ENCODE measurements around the gene NCOR1.

Gene NCOR1

DNA sequence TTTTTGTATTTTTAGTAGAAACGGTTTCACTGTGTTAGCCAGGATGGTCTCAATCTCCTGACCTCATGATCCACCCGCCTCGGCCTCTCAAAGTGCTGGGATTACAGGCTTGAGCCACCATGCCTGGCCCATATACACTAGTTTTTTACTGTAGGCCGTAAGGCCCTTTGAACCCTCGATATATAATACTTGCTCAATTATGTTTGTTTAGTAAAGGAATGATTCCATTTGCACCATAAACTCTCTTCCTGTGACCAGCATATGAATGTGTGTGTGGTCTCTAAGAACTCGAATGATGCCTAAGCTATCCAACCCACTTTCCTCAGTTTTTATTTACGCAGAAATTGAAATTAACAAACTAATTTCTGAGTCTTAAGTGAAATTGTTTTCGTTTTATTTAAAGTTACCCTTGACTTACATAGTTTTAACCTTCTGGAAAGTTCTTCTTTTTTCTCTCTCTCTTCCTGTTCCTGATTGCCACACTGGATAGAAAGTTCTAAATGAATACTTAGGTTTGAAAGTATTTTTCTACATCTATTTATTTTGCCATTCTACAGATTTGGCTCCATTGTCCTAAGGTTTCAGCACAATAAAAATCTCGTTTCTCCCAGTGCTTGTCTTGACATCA lies 39.6 kb upstream of the NCOR1 start:
- H3K79me2 ChIP-seq (ENCODE audit: insufficient read depth, low read length): peaks cover 11% of the 10 kb centered on the region
- no peaks in the 10 kb centered on the region for H3K27me3 ChIP-seq (ENCODE audit: low read length)
- TF ChIP-seq, protein P1, sequence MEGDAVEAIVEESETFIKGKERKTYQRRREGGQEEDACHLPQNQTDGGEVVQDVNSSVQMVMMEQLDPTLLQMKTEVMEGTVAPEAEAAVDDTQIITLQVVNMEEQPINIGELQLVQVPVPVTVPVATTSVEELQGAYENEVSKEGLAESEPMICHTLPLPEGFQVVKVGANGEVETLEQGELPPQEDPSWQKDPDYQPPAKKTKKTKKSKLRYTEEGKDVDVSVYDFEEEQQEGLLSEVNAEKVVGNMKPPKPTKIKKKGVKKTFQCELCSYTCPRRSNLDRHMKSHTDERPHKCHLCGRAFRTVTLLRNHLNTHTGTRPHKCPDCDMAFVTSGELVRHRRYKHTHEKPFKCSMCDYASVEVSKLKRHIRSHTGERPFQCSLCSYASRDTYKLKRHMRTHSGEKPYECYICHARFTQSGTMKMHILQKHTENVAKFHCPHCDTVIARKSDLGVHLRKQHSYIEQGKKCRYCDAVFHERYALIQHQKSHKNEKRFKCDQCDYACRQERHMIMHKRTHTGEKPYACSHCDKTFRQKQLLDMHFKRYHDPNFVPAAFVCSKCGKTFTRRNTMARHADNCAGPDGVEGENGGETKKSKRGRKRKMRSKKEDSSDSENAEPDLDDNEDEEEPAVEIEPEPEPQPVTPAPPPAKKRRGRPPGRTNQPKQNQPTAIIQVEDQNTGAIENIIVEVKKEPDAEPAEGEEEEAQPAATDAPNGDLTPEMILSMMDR (IDR thresholded peaks at IDR 0.05; ENCODE audit: insufficient read depth, low read length, poor library complexity, severe bottlenecking): no peak
- no peak for TF ChIP-seq EZH2phosphoT487 (conservative IDR thresholded peaks at IDR 0.05; ENCODE audit: low read length)
- H3F3A ChIP-seq (ENCODE audit: insufficient read depth): 0 out of 2 replicates have a peak, but pooled peaks cover 2% of the 10 kb centered on the region
- H3K4me2 ChIP-seq (ENCODE audit: low read depth, low read length, poor library complexity, severe bottlenecking): no peak overlapping the region
- no peaks in the 10 kb centered on the region for H3K9me2 ChIP-seq (replicated peaks; ENCODE audit: insufficient read depth, low read length)
- H3K27ac ChIP-seq (ENCODE audit: low read depth, low read length): no peak overlapping the region
- 0 out of 2 replicates have a peak, but pooled peaks cover 4% of the 10 kb centered on the region for H3K36me3 ChIP-seq (ENCODE audit: low read length)
- no peak overlapping the region for H3K4me3 ChIP-seq (ENCODE audit: insufficient read depth, low read length, poor library complexity, severe bottlenecking)
- H3K9ac ChIP-seq (ENCODE audit: low read length): no peak overlapping the region
- no peak overlapping the region for H2AFZ ChIP-seq (ENCODE audit: low read depth, low read length, severe bottlenecking)
- H3K9me3 ChIP-seq (ENCODE audit: insufficient read depth, low read length): peaks cover 4% of the 10 kb centered on the region; the same call in 1 of the 2 replicates
- H4K20me1 ChIP-seq (ENCODE audit: low read depth, low read length): no peaks in the 10 kb centered on the region

DNA sequence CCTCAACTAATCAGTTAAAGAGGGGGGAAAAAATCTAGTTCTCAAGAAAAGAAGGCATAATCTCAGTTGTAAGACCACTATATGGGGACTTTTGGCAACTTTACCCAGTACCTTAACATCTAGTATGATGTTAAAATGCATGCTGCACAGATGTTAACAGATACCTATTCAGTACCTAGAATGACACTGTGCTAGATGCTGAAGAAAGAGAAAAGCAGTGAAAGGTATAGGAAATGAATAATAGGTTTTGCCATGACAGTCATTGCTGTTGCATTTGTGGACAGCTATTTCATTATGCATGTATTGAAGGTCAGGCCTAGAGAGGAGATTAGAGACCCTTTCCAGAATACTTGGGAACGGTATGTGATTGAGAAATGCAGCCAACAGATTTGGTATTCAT lies 36.2 kb upstream of the NCOR1 start:
- Histone ChIP-seq H3K4me2 (ENCODE audit: low read depth, low read length, poor library complexity, severe bottlenecking) (no peak overlapping the region), H2AFZ (ENCODE audit: low read depth, low read length, severe bottlenecking) (no peak overlapping the region), H3K9me2 (replicated peaks; ENCODE audit: insufficient read depth, low read length) (no peaks in the 10 kb centered on the region), H3K27ac (ENCODE audit: low read depth, low read length) (no peak overlapping the region), H3F3A (ENCODE audit: insufficient read depth) (0 out of 2 replicates have a peak, but pooled peaks cover 2% of the 10 kb centered on the region), H3K9ac (ENCODE audit: low read length) (no peak overlapping the region), H3K36me3 (ENCODE audit: low read length) (no peaks in the 10 kb centered on the region), H4K20me1 (ENCODE audit: low read depth, low read length) (no peaks in the 10 kb centered on the region), H3K27me3 (ENCODE audit: low read length) (no peaks in the 10 kb centered on the region), H3K4me3 (ENCODE audit: insufficient read depth, low read length, poor library complexity, severe bottlenecking) (no peak overlapping the region), H3K79me2 (ENCODE audit: insufficient read depth, low read length) (peaks cover 14% of the 10 kb centered on the region), H3K9me3 (ENCODE audit: insufficient read depth, low read length) (no peaks in the 10 kb centered on the region)
- TF ChIP-seq, protein P1 (IDR thresholded peaks at IDR 0.05; ENCODE audit: insufficient read depth, low read length, poor library complexity, severe bottlenecking): no peak
- TF ChIP-seq EZH2phosphoT487 (conservative IDR thresholded peaks at IDR 0.05; ENCODE audit: low read length): no peak

DNA sequence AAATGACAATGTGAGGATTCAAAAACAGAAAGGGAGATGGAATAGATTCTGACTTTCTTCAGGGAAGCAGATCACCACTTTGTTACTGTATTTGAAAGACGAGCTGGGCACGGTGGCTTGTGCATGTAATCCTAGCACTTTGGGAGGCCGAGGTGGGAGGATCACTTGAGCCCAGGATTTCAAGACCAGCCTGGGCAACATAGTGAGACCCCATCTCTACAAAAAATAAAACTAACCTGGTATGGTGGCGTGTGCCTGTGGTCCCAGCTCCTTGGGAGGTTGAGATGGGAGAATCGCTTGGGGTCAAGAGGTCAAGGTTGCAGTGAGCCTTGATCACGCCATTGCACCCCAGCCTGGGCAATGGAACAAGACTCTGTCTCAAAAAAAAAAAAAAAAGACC lies 35.7 kb upstream of the NCOR1 start:
- H3K27ac ChIP-seq (ENCODE audit: low read depth, low read length): no peak overlapping the region
- TF ChIP-seq EZH2phosphoT487 (conservative IDR thresholded peaks at IDR 0.05; ENCODE audit: low read length): no peak
- TF ChIP-seq, protein P1 (IDR thresholded peaks at IDR 0.05; ENCODE audit: insufficient read depth, low read length, poor library complexity, severe bottlenecking): no peak
- H3K4me2 ChIP-seq (ENCODE audit: low read depth, low read length, poor library complexity, severe bottlenecking): no peak overlapping the region
- H3K9ac ChIP-seq (ENCODE audit: low read length): no peak overlapping the region
- no peaks in the 10 kb centered on the region for H3K27me3 ChIP-seq (ENCODE audit: low read length)
- no peak overlapping the region for H3K4me3 ChIP-seq (ENCODE audit: insufficient read depth, low read length, poor library complexity, severe bottlenecking)
- H3K9me2 ChIP-seq (replicated peaks; ENCODE audit: insufficient read depth, low read length): no peaks in the 10 kb centered on the region
- H3F3A ChIP-seq (ENCODE audit: insufficient read depth): 0 out of 2 replicates have a peak, but pooled peaks cover 2% of the 10 kb centered on the region
- H3K9me3 ChIP-seq (ENCODE audit: insufficient read depth, low read length): no peaks in the 10 kb centered on the region
- no peaks in the 10 kb centered on the region for H4K20me1 ChIP-seq (ENCODE audit: low read depth, low read length)
- H3K36me3 ChIP-seq (ENCODE audit: low read length): no peaks in the 10 kb centered on the region
- peaks cover 14% of the 10 kb centered on the region for H3K79me2 ChIP-seq (ENCODE audit: insufficient read depth, low read length)
- H2AFZ ChIP-seq (ENCODE audit: low read depth, low read length, severe bottlenecking): no peak overlapping the region
